PC-9 (cell line): ENCODE data around the gene SNRNP48. TPM values are rescaled to one million over a fixed set of nuclear protein-coding genes. Genes with fewer than 3 reads are reported as not detected.

ENCODE experiments used
- BruUV-seq: library from RNA; stranded (reverse); fragments of 400-500 nt; replicated peaks from 2 replicates; lab custom pipeline; 2021; lab: Mats Ljungman, UMichigan
- CTCF ChIA-PET: fragments of 300-600 bp; sonication (Branson Sonifier 250); formaldehyde crosslinking; loops from one replicate; lab custom pipeline; 2022; ENCODE audit warnings: antibody characterized with exemption; lab: Charles Lee
- POLR2A ChIA-PET: fragments of 300-600 bp; sonication (Branson Sonifier 250); formaldehyde crosslinking; loops from one replicate; lab custom pipeline; 2022; ENCODE audit warnings: antibody characterized with exemption; ENCODE audit not compliant: unreplicated experiment; lab: Charles Lee
- DNase-seq, 2 experiments: peaks; one replicate each; pipeline versions ENCODE4 v3.0.0 to v3.0.0-alpha.2; 2015 to 2022; ENCODE audit warnings: mixed read lengths in 1 of 2
- H2AFZ ChIP-seq: fragments of 200-600 bp; sonication (generic); 2 replicates; pipeline ENCODE4 v1.8.1; 2017; ENCODE audit warnings: antibody characterized with exemption
- H3F3A ChIP-seq: fragments of 200-600 bp; sonication (generic); 2 replicates; pipeline ENCODE4 v1.8.1; 2017; ENCODE audit warnings: antibody characterized with exemption, mild to moderate bottlenecking, low read depth; ENCODE audit not compliant: insufficient read depth
- H3K27ac ChIP-seq: fragments of 200-600 bp; sonication (generic); 2 replicates; pipeline ENCODE4 v1.6.1; 2016; ENCODE audit warnings: mixed run types
- H3K27me3 ChIP-seq: fragments of 200-600 bp; sonication (generic); 2 replicates; pipeline ENCODE4 v1.6.1; 2016; ENCODE audit warnings: low read depth, mixed run types; ENCODE audit not compliant: insufficient read depth
- H3K36me3 ChIP-seq: fragments of 200-600 bp; sonication (generic); 2 replicates; pipeline ENCODE4 v1.6.1; 2016; ENCODE audit warnings: low read depth, mixed run types
- H3K4me1 ChIP-seq: fragments of 200-600 bp; sonication (generic); replicated peaks from 2 replicates; pipeline ENCODE4 v1.6.1; 2016; ENCODE audit warnings: mixed run types; ENCODE audit not compliant: insufficient read depth
- H3K4me2 ChIP-seq: fragments of 200-600 bp; sonication (generic); 2 replicates; pipeline ENCODE4 v1.6.1; 2017; ENCODE audit warnings: mixed run types
- H3K4me3 ChIP-seq: fragments of 200-600 bp; sonication (generic); 2 replicates; pipeline ENCODE4 v1.6.1; 2016; ENCODE audit warnings: mixed run types
- H3K79me2 ChIP-seq: fragments of 200-600 bp; sonication (generic); 2 replicates; pipeline ENCODE4 v1.6.1; 2017; ENCODE audit warnings: low read depth, mixed run types
- H3K9me2 ChIP-seq: fragments of 200-600 bp; sonication (generic); 2 replicates; pipeline ENCODE4 v1.8.1; 2017; ENCODE audit warnings: mild to moderate bottlenecking; ENCODE audit not compliant: insufficient read depth
- H3K9me3 ChIP-seq: fragments of 200-600 bp; sonication (generic); 2 replicates; pipeline ENCODE4 v1.8.1; 2016; ENCODE audit warnings: low read depth; ENCODE audit not compliant: insufficient read depth
- H4K20me1 ChIP-seq: fragments of 200-600 bp; sonication (generic); 2 replicates; pipeline ENCODE4 v1.8.1; 2017; ENCODE audit not compliant: insufficient read depth
- EZH2 ChIP-seq: fragments of 200-600 bp; sonication (generic); IDR thresholded peaks from 2 replicates; pipeline ENCODE4 v1.8.0; 2017; ENCODE audit warnings: antibody characterized with exemption, low read depth
- intact Hi-C: fragments of 100-400 bp; cut with micrococcal nuclease; formaldehyde crosslinking; loops from one replicate; pipeline ENCODE4 v1.10.0; 2022; ENCODE audit not compliant: unreplicated experiment
- total RNA-seq: library from RNA; stranded (reverse); gene quantifications from 2 replicates; pipeline ENCODE4 v1.2.3, GENCODE V29; 2021
- TF ChIP-seq, protein P1 (sequence below): fragments of 200-600 bp; sonication (generic); conservative IDR thresholded peaks from 2 replicates; pipeline ENCODE4 v1.6.1; 2017; ENCODE audit warnings: mixed run types, antibody characterized with exemption, mild to moderate bottlenecking, moderate library complexity

The SNRNP48 gene
- total RNA-seq, 1 experiment from 2014 or later = 21.7 TPM

DNA sequence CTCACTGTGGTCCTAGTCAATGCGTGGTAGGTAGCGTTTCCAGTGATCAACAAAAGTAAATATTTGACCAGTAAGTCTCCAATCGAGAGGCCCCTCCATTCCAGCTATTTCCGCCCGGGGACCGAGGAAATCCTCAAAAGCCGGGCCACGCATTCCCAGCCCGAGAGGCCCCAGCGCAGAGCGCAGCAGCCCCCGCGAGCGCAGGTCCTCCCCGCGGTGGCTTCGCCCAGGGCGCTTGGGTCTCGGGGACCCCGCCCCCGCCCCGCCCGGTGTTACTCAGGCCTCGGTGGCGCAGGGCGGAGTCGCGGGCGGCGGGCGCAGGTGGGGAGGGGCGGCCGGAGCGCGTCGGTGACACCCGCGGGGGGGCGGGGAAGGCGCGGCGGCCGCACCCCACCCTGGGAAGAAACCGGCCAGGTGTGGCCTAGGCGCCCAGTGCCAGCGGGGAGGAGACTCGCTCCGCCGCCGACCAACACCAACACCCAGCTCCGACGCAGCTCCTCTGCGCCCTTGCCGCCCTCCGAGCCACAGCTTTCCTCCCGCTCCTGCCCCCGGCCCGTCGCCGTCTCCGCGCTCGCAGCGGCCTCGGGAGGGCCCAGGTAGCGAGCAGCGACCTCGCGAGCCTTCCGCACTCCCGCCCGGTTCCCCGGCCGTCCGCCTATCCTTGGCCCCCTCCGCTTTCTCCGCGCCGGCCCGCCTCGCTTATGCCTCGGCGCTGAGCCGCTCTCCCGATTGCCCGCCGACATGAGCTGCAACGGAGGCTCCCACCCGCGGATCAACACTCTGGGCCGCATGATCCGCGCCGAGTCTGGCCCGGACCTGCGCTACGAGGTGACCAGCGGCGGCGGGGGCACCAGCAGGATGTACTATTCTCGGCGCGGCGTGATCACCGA is 48.6 kb upstream of the SNRNP48 start, which contains the start of gene DSP:
Gene DSP, plus strand, starts transcription at position 497 of the 890 bp plus-strand sequence. Its CDS starts 245 bp downstream, at position 742.
- Histone ChIP-seq H4K20me1 (no peaks in the 10 kb centered on the region; the same call in 1 of the 2 replicates), H3F3A (peaks cover 15% of the 10 kb centered on the region; the same call in 1 of the 2 replicates), H3K27me3 (no peaks in the 10 kb centered on the region), H3K9me2 (no peaks in the 10 kb centered on the region), H3K79me2 (peaks cover 33% of the 10 kb centered on the region), H3K9me3 (no peaks in the 10 kb centered on the region), H2AFZ (peak within 1 kb of the TSS; percentile 81), H3K4me2 (peak within 1 kb of the TSS; percentile 91), H3K4me1 (peaks cover 28% of the 10 kb centered on the region), H3K27ac (peak within 1 kb of the TSS; percentile 79), H3K4me3 (peak within 1 kb of the TSS; percentile 81), H3K36me3 (no peaks in the 10 kb centered on the region)
- ChIA-PET POLR2A (interaction anchor here (0.5 to 1.1 kb wide), 7 partner anchors 36 to 855 kb away, joined by 3 to 18 read pairs (median 5); no protein-coding TSS in a partner anchor), CTCF (interaction anchor here (0.5 to 1.1 kb wide), 2 partner anchors 22 to 116 kb away, joined by 6 to 10 read pairs; no protein-coding TSS in a partner anchor)
- DNase-seq = peak; percentile 65 to 96
- BruUV-seq = TSS peak; percentile 72
- TF ChIP-seq, protein P1, sequence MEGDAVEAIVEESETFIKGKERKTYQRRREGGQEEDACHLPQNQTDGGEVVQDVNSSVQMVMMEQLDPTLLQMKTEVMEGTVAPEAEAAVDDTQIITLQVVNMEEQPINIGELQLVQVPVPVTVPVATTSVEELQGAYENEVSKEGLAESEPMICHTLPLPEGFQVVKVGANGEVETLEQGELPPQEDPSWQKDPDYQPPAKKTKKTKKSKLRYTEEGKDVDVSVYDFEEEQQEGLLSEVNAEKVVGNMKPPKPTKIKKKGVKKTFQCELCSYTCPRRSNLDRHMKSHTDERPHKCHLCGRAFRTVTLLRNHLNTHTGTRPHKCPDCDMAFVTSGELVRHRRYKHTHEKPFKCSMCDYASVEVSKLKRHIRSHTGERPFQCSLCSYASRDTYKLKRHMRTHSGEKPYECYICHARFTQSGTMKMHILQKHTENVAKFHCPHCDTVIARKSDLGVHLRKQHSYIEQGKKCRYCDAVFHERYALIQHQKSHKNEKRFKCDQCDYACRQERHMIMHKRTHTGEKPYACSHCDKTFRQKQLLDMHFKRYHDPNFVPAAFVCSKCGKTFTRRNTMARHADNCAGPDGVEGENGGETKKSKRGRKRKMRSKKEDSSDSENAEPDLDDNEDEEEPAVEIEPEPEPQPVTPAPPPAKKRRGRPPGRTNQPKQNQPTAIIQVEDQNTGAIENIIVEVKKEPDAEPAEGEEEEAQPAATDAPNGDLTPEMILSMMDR = no peak
- TF ChIP-seq EZH2 = no peak
- intact Hi-C loops = loop anchor here (1.0 to 5.0 kb wide), 7 partner anchors 36 to 229 kb away; partner anchors contain the start of genes SNRNP48 and SSR1

DNA sequence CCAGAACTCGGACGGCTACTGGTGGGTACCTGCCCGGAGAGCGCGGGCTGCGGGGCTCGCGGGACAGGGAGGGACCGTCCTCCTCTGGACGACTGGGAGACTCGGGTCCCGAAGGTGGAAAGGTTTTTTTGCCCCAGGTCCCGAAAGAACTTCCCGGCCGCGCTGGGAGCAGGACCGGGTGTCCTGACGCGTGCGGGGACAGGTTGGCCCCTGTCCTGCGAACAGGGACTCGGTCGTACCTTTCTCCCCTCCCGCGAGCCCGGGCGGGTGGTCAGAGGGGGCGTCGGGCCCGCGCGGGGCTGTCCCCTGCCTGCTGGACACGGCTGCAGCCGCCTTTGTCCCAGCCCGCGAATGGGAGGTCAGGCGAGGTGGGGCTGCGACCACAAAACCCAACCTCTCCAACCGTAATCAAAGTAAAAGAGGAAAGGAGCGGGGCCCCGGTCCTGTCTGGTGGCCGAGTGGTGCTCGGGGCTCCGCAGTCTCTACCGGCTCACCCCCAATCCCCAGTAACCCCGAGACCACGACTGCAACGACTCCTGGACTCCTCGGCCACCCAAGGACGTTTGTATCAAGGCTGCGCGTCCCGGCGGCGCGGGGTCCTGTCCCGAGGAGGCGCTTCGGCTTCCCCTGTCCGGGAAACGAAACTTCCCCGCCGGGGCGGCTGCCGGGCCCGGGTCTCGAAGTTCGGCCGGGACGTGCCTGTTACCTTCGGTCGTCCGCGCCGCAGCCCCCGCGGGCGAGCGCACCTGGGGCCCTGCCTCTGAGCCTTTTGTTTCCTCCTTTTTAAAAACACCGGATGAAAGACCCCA is 47.7 kb upstream of the SNRNP48 start:
- H3F3A ChIP-seq = peaks cover 15% of the 10 kb centered on the region; the same call in 1 of the 2 replicates
- peak overlapping the region; percentile 70 for H2AFZ ChIP-seq
- DNase-seq = peak in 1 of 2 experiments; percentile 54
- TF ChIP-seq EZH2 = no peak
- TF ChIP-seq, protein P1 = no peak
- H3K27me3 ChIP-seq = no peaks in the 10 kb centered on the region
- ChIA-PET POLR2A (interaction anchor here (0.5 to 1.1 kb wide), 5 partner anchors 63 to 856 kb away, joined by 3 to 18 read pairs (median 6); no protein-coding TSS in a partner anchor), CTCF (no interaction called here)
- BruUV-seq = no TSS peak
- no peaks in the 10 kb centered on the region for H3K9me2 ChIP-seq
- peak overlapping the region; percentile 79 for H3K27ac ChIP-seq
- peaks cover 36% of the 10 kb centered on the region for H3K4me1 ChIP-seq
- H3K79me2 ChIP-seq = peaks cover 42% of the 10 kb centered on the region
- peak overlapping the region; percentile 91 for H3K4me2 ChIP-seq
- intact Hi-C loops = loop anchor here (2.0 to 5.0 kb wide), 4 partner anchors 50 to 229 kb away; partner anchors contain the start of genes SNRNP48 and SSR1
- H4K20me1 ChIP-seq = no peaks in the 10 kb centered on the region; the same call in 1 of the 2 replicates
- H3K36me3 ChIP-seq = no peaks in the 10 kb centered on the region
- peak overlapping the region; percentile 81 for H3K4me3 ChIP-seq
- H3K9me3 ChIP-seq = no peaks in the 10 kb centered on the region
